Measurements from ENCODE around the gene ZNF800.

Gene ZNF800

GRCh38 chr7:127390817-127391590, 1.5 kb downstream of the ZNF800 start:
- DNase-seq: no peak

DNA sequence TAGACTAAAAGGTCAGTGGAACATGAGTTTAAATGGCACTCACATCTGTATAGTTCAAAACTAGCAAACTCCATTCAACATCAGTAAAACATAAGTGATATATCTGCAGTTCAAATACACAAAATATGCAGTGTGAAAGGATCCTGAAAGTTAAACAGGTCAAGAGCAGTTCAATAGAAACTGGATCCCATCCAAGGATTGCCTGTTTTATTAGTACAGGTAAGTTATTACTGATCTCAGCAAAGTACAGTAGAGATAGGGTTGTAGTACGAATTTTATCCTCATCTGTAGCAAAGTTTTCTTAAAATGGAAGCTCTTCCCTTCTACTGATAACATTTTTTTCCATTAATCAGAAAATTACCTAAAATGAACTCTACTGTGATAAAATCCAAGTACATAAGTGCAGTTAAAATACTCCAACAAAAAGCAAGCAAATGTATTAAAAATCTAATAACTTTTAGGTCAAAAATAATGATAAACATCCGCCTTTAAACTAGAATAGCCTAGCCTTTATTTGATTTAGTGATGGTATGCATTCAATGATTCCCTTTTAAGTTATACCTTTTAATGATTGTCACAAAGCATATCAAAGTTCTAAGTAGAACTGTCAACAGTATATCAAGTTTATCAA, 2.2 kb downstream of the ZNF800 start:
- no peak for DNase-seq

DNA sequence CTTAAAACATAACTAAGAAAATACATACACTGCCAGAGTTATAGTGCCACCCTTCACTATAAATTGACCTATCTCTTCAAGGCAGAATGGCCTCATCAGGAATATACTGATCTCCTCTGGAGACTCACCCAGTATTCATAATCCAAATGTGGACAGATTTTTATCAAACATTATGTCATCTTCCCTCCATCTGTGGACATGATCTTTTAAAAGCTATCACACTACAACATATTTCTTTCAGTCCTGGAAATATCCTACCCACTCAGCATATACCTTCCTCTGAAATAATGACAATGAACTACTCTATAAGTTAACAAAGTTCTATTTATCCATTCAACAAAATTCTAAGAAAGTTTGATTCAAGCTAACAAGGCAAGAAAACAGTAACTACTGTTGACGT, 3.2 kb downstream of the ZNF800 start:
- no peak for DNase-seq

DNA sequence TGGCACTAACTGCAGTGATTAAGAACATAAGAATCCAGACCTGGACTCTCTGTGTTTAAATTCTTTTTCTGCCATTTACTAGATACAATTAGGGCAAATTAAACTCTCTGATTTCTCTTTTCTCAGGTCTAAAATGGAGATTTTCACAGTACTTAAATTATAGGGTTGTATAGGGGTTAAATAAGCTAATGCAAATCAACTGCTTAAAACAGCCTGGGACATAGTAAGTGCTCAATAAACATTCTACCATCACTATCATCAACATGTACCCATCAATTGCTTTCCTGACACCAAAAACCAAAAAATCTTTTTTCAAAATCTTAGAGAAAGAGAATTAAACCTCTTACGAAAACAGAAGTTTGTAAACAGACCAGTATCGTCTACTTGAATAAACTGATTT, 4.5 kb downstream of the ZNF800 start:
- no peak for DNase-seq

GRCh38 chr7:127383123-127383835, 9.2 kb downstream of the ZNF800 start:
- DNase-seq: no peak

GRCh38 chr7:127382301-127383085, 10.0 kb downstream of the ZNF800 start:
- no peak for DNase-seq

DNA sequence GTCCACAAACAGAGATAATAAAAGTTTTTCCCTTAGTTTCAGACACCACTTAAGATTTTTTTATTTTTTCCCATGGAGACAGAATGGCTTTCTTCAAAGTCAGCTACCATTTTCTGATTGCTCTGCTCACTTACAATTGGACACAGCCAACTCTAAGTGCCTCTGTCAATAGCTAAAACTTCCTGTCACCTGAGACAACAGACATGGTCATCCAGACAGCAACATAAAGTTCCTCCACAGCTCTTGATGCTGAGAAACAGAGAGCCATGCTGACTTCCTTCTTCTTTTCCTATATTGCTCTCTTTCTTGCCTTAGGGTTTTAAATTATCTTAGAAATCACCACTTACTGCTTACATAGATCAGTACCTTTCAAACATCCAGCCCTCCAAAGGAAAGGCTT, 12.0 kb downstream of the ZNF800 start:
- no peak for DNase-seq

GRCh38 chr7:127379642-127380041, 12.9 kb downstream of the ZNF800 start:
- no peak for DNase-seq

DNA sequence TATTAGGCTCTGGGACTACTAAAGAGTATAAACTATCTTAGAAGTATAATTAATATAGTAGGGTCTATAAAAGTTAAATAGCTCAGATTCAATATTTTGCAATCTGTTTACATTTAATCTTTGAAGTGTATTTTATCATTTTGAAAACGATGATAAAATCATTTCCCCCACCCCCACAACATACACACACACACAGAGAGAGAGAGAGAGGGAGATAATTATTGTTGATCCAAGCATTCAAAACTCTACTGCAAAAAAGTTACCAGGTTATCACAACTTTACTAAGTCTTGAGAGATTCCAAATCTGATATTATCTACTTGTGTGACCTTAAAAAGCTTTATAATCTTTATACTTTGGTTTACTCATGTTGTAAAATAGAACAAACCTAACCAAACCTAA, 14.0 kb downstream of the ZNF800 start:
- no peak for DNase-seq

GRCh38 chr7:127377425-127377824, 15.1 kb downstream of the ZNF800 start:
- no peak for DNase-seq

- no peak for DNase-seq
Observed at GRCh38 chr7:127375631-127376030, 16.9 kb downstream of the ZNF800 start.

DNA sequence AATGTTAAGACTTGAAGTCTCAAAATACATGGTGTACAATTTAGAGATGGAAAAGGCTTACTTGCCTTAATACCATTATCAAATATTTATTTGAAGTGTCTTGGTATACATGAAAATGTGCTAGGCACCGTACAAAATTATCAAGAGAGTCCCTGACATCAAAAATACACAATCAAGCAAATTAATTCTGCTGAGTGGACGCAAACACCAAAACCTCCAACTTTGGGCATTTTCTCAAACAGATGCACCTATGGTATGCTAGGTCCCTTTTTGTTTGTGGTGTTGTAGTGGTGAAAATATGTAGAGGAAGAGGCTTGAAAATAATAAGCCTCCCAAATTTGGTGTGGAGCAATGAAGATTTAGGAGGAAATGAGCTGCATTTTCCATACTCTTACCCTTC, 24.8 kb downstream of the ZNF800 start:
- DNase-seq: no peak

DNA sequence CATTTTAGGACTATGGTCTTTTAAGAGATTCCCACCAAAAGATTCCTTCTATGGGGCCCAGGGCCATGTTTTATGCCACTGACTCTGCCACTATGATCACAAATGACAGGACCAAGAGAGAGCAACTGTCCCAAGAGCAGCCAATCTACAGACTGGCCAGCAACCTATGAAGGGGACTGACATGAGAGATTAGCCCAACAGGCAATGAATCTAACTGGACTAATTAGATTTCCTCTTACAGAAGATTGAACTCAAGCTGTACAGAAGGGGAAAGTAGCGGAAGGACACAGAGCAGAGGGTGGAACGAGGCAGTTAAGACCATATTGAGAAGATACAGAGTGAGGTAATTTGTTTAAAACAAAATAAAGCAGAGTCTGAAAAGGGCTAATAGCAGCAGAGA, 25.8 kb downstream of the ZNF800 start:
- no peak for DNase-seq

DNA sequence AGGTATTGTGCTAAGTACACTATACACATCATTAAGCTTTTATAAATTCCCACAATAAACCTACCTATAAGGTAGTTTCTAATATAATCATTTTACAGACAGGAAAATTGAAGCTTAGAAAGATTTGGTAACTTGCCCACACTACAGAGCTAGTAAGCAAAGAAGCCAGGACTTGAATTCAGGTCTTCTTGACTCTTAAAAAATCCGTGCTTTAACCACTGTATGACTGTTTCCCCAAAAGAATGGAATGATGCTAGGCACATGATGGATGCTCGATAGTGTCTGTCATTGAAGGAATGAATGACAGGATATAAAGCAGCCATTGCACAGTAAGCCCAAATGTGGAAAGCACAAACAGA, 26.6 kb downstream of the ZNF800 start:
- DNase-seq: no peak

GRCh38 chr7:127365164-127365956, 27.1 kb downstream of the ZNF800 start:
- DNase-seq: no peak

DNA sequence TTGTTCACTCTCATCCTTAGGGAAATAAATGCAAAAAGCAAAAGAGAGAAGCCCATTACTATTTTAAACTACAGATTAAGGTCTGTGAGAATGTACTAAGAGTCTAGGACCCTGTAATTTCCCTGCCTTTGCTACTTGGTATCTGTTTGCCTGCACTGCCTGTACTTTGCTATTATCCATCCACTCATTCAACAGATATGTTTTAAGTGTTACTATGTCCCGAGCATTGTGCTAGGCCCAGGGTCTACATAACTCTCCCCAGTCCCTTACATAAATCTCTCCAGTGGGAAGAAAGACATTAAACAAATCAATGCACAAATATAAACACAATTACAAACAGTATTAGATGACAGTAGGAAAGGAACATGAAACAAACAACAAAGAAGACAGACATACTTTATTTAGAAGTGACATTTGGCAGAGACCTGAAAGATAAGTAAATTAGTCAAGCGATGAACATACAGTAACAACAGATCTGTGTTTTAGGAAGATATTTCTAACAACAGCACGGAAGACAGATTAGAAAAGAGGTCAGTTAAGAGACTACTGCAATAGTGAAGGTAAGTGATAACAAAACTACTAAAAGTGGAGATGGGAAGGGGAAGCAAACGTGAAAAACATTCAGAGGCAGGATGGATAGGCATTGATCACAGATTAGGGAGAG, 30.0 kb downstream of the ZNF800 start:
- no peak for DNase-seq

DNA sequence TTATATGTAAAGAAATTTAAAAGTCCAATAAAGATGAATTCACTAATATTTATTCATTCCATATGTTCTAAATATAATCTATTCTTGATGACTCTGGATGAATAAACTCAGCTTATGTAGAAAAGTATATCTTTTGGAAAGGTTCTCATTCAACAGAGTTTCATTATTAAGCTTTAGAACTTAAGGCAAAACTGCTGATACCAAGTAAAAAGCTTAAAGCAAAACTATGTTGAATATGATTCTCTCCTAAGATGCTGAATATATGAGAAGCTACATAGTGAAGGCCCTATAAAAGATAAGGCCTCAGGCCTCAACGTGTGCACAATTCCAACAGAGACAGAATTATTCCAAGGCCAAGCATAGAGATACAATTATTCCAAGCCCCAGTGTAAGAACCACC, 30.8 kb downstream of the ZNF800 start:
- DNase-seq: no peak

DNA sequence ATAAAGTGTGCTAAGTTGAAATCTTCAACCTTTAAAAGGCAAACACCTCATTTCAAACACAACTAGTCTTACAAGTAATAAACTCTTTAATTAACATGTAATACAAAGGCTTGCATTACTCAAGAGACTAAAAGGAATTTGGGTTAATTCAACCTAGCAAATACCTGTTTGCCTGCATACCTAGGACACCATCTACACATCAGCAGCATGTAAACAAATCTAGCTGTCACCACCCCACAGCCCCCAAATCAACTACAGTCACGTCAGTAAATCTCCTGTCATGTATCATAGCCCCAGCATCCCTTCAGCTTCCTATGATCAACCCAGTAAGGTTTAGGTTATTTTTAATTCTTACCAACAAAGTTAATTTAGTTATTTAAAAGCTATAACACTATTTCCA, 33.5 kb downstream of the ZNF800 start:
- no peak for DNase-seq

DNA sequence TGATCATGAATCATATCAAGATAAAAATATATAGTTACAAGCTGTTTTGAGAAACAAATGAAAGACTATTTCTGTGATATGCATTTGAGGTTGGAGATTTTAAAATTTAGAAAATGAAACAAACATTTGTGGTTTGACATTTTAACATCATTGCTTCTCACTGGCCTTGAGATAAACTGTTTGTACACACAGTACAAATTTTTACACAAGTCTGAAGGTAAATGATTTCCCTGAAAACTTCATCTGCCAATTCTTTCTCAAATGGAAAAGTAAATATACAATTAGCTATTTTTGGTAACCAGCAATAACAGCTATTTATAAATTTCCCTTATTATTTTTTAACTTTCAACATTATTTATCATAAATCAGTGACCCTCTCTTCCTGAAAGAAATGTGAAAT, 38.6 kb downstream of the ZNF800 start:
- no peak for DNase-seq

DNA sequence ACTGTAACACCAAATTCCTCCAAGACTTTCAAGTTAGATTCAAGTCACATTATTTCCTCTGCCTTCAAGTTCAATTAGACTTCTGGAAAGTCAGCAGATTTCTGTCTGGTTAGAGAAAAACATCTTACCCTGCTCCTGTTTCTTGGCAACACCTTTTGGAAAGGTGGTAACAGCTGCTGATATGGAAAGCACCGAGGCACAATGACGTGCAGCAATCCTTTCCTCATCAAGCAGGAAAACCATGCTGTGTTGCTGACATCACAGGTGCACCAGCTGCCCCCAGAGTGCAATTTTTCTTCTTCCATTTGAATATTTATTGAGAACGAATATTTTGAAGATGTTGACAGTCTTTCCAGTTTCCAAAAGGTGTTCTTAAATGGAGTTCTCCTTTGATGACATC, 41.9 kb downstream of the ZNF800 start:
- DNase-seq: no peak

DNA sequence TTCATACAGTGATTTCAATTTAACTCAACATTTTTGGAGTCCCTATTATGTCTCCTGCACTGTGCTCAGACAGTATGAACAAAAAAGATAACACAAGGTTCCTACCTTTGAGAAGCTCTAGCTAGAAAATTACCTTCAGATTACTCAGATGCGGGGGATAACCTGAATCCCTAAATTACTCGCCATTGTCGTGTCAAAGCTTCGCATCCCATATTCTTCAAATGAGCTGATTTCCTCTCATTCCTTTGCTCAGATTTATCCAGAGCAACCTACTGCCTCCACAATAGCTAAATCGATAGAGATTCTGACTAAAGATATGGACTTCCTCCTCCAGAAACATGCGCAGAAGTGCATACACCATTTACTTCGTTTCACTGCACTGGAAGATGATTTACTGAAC, 42.6 kb downstream of the ZNF800 start:
- no peak for DNase-seq

DNA sequence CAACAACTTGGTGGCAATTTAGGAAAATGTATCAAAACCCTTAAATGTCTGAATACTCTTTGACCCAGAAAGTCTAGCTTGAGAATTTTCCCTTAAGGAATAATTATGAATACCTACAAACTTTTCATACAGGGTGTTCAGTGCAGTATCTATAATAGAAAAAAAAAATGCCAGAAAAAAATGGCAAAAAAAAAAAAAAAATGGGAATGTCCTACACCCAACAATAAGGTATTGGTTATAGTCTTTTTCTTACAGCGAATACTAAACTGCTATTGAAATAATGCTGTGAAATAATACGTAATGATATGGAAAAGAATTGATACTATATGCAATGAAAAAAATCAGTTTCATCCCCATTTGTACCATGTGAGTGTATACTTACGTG, 44.3 kb downstream of the ZNF800 start:
- DNase-seq: no peak
